ENCODE data around the gene GEMIN7. TPM values are rescaled to one million over a fixed set of nuclear protein-coding genes. Genes with fewer than 3 reads are reported as not detected.

GEMIN7 gene
- total and polyA plus RNA-seq, 2 of the 13 experiments (the other 11 are each of a cell fraction or from before 2014, with no cell fraction given) = 24.1 to 30.6 TPM

DNA sequence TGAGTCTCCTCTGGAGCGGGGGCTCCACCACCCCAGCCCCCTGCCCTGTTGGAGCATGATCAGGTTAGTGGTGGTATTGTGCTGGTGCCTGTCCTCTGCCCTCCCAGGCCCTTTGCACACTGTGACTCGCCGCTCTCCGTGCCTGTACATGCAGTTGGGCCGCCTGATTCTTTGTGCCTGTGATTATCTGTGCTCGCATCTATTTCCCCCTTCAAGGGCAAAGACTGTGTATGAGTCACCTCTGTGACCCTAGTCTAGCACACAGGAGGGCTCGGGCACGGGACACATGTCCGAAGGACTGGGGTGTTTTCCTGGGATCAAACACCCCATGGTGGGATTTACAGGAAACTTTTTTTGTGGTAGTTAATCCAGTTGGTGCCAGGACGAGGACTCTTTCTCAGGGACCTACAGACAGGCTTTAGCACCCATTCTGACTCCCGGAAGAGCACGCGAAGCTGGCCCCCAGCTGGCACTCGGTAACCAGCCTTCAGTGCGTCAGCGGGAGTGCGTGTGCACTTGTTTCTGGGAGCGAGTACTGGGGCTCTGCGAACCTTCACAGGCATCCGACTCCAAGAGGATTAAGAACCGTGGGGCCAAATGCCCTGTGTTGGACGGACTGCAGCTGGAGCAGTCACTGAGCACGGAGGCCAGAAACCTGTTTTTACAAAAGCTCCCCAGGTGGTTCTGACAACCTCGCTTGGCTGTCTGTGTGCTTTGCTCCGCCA is 20.6 kb downstream of the GEMIN7 start (continued):
- TF ChIP-seq, protein P1, sequence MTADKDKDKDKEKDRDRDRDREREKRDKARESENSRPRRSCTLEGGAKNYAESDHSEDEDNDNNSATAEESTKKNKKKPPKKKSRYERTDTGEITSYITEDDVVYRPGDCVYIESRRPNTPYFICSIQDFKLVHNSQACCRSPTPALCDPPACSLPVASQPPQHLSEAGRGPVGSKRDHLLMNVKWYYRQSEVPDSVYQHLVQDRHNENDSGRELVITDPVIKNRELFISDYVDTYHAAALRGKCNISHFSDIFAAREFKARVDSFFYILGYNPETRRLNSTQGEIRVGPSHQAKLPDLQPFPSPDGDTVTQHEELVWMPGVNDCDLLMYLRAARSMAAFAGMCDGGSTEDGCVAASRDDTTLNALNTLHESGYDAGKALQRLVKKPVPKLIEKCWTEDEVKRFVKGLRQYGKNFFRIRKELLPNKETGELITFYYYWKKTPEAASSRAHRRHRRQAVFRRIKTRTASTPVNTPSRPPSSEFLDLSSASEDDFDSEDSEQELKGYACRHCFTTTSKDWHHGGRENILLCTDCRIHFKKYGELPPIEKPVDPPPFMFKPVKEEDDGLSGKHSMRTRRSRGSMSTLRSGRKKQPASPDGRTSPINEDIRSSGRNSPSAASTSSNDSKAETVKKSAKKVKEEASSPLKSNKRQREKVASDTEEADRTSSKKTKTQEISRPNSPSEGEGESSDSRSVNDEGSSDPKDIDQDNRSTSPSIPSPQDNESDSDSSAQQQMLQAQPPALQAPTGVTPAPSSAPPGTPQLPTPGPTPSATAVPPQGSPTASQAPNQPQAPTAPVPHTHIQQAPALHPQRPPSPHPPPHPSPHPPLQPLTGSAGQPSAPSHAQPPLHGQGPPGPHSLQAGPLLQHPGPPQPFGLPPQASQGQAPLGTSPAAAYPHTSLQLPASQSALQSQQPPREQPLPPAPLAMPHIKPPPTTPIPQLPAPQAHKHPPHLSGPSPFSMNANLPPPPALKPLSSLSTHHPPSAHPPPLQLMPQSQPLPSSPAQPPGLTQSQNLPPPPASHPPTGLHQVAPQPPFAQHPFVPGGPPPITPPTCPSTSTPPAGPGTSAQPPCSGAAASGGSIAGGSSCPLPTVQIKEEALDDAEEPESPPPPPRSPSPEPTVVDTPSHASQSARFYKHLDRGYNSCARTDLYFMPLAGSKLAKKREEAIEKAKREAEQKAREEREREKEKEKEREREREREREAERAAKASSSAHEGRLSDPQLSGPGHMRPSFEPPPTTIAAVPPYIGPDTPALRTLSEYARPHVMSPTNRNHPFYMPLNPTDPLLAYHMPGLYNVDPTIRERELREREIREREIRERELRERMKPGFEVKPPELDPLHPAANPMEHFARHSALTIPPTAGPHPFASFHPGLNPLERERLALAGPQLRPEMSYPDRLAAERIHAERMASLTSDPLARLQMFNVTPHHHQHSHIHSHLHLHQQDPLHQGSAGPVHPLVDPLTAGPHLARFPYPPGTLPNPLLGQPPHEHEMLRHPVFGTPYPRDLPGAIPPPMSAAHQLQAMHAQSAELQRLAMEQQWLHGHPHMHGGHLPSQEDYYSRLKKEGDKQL (CRISPR knock-in tag; IDR thresholded peaks at IDR 0.05; ENCODE audit: low read depth) = 0 out of 2 replicates have a peak, but pooled peaks have one; percentile 23
- TF ChIP-seq, protein P2, sequence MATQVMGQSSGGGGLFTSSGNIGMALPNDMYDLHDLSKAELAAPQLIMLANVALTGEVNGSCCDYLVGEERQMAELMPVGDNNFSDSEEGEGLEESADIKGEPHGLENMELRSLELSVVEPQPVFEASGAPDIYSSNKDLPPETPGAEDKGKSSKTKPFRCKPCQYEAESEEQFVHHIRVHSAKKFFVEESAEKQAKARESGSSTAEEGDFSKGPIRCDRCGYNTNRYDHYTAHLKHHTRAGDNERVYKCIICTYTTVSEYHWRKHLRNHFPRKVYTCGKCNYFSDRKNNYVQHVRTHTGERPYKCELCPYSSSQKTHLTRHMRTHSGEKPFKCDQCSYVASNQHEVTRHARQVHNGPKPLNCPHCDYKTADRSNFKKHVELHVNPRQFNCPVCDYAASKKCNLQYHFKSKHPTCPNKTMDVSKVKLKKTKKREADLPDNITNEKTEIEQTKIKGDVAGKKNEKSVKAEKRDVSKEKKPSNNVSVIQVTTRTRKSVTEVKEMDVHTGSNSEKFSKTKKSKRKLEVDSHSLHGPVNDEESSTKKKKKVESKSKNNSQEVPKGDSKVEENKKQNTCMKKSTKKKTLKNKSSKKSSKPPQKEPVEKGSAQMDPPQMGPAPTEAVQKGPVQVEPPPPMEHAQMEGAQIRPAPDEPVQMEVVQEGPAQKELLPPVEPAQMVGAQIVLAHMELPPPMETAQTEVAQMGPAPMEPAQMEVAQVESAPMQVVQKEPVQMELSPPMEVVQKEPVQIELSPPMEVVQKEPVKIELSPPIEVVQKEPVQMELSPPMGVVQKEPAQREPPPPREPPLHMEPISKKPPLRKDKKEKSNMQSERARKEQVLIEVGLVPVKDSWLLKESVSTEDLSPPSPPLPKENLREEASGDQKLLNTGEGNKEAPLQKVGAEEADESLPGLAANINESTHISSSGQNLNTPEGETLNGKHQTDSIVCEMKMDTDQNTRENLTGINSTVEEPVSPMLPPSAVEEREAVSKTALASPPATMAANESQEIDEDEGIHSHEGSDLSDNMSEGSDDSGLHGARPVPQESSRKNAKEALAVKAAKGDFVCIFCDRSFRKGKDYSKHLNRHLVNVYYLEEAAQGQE (IDR thresholded peaks at IDR 0.05; ENCODE audit: borderline replicate concordance in 1 of 2, low read depth in 1 of 2, low read length in 2 of 2) = no peak
- TF ChIP-seq MYC (CRISPR knock-in tag; IDR thresholded peaks at IDR 0.05; ENCODE audit: borderline replicate concordance) = no peak
- TF ChIP-seq ZMYM3 (CRISPR knock-in tag; IDR thresholded peaks at IDR 0.05) = peak; percentile 11; the same call in 1 of the 2 replicates
- no peak for TF ChIP-seq KAT7 (CRISPR knock-in tag; IDR thresholded peaks at IDR 0.05; ENCODE audit: borderline replicate concordance)
- TF ChIP-seq MAF1 (CRISPR knock-in tag; IDR thresholded peaks at IDR 0.05; ENCODE audit: borderline replicate concordance) = no peak
- no peak for TF ChIP-seq ZNF703 (CRISPR knock-in tag; IDR thresholded peaks at IDR 0.05; ENCODE audit: borderline replicate concordance)
- TF ChIP-seq MLXIP (CRISPR knock-in tag; IDR thresholded peaks at IDR 0.05; ENCODE audit: borderline replicate concordance) = no peak
- peak; percentile 17; the same call in 1 of the 2 replicates for TF ChIP-seq BHLHE40 (IDR thresholded peaks at IDR 0.05; ENCODE audit: low read length)
- TF ChIP-seq ZNF891 (CRISPR knock-in tag; IDR thresholded peaks at IDR 0.05) = 0 out of 2 replicates have a peak, but pooled peaks have one; percentile 20
- TF ChIP-seq FOXA3 (CRISPR knock-in tag; IDR thresholded peaks at IDR 0.05) = 0 out of 2 replicates have a peak, but pooled peaks have one; percentile 31
- no peak for TF ChIP-seq BRF2 (CRISPR knock-in tag; IDR thresholded peaks at IDR 0.05)
- TF ChIP-seq ARNTL (CRISPR knock-in tag; IDR thresholded peaks at IDR 0.05) = no peak
- TF ChIP-seq GZF1 (CRISPR knock-in tag; IDR thresholded peaks at IDR 0.05) = no peak
- peak; percentile 49 for TF ChIP-seq SAP130 (CRISPR knock-in tag; IDR thresholded peaks at IDR 0.05; ENCODE audit: low read depth)
